WERI-Rb-1 (cell line): ENCODE measurements around the gene AQP12B.
"Not testable (repeated sequence)": the region's sequence is repeated elsewhere in the genome, so short reads cannot be mapped to it uniquely, and the experiment has no call there.

Source experiments
- DNase-seq: peaks from one replicate; pipeline ENCODE4 v3.0.0-alpha.2; 2020
- H3K27ac ChIP-seq: fragments of 250-450 bp; sonication (Bioruptor Pico); 2 replicates; pipeline ENCODE4 v1.5.1; 2020; ENCODE audit warnings: mild to moderate bottlenecking, moderate library complexity
- H3K27me3 ChIP-seq: fragments of 250-450 bp; sonication (Bioruptor Pico); 2 replicates; pipeline ENCODE4 v1.5.1; 2021; ENCODE audit warnings: mild to moderate bottlenecking, low read depth, moderate library complexity; ENCODE audit not compliant: insufficient read depth, severe bottlenecking
- H3K36me3 ChIP-seq: fragments of 250-450 bp; sonication (Bioruptor Pico); 2 replicates; pipeline ENCODE4 v1.5.1; 2020; ENCODE audit warnings: mild to moderate bottlenecking, moderate library complexity
- H3K4me3 ChIP-seq: 2 replicates; pipeline ENCODE4 v1.5.1; 2011; ENCODE audit warnings: low read depth, mild to moderate bottlenecking, control low read depth, low read length
- H3K9me3 ChIP-seq: fragments of 250-450 bp; sonication (Bioruptor Pico); 2 replicates; pipeline ENCODE4 v1.5.1; 2021; ENCODE audit warnings: mild to moderate bottlenecking, moderate library complexity; ENCODE audit not compliant: severe bottlenecking
- CTCF ChIP-seq: IDR thresholded peaks from 2 replicates; pipeline ENCODE4 v1.5.1; 2011; ENCODE audit warnings: low read depth, mild to moderate bottlenecking, control low read depth, inconsistent platforms, low read length

Gene AQP12B

GRCh38 chr2:240687741-240688552 is 5.3 kb upstream of the AQP12B start:
- no peak overlapping the region for H3K4me3 ChIP-seq
- no peaks in the 10 kb centered on the region for H3K9me3 ChIP-seq
- TF ChIP-seq CTCF, result no peak
- no peaks in the 10 kb centered on the region for H3K36me3 ChIP-seq
- no peak for DNase-seq
- H3K27ac ChIP-seq, result no peak overlapping the region
- H3K27me3 ChIP-seq, result no peaks in the 10 kb centered on the region

DNA sequence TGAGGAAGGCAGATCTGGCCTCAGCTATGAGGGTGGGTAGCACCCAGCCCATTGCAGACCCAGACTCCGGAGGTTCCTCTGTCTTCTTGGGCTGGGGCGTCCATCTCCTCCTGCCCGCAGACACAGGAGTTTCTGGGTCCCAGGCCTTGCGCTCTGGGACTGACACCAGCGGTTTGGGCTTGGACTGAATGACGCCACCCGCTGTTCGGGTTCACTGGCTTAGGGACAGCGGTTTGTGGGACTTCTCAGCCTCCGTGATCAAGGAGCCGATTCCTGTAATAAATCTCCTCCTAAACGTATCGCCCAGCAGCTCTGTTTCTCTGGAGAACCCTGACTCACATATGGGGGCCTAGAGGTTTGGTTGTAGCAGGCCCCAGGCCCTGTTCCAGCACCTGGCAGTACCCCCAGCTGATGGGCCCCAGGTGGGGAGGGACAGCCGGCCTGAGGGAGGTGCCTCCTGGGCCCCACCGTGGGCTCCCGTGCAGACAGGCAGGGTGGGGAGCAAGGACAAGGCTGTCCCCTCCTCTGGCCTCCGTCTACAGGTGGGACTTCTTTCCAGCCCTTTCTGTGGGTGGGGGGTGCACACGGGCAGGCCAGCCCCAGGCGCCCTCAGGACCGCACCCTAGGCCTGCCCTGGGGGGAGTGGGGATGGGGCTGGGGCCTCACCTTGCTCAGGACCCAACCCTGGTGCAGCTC is 4.5 kb upstream of the AQP12B start:
- H3K36me3 ChIP-seq, result no peaks in the 10 kb centered on the region
- H3K27me3 ChIP-seq, result no peaks in the 10 kb centered on the region
- no peak overlapping the region for H3K4me3 ChIP-seq
- H3K9me3 ChIP-seq, result no peaks in the 10 kb centered on the region
- no peak for DNase-seq
- H3K27ac ChIP-seq, result no peak overlapping the region
- TF ChIP-seq CTCF, result no peak

DNA sequence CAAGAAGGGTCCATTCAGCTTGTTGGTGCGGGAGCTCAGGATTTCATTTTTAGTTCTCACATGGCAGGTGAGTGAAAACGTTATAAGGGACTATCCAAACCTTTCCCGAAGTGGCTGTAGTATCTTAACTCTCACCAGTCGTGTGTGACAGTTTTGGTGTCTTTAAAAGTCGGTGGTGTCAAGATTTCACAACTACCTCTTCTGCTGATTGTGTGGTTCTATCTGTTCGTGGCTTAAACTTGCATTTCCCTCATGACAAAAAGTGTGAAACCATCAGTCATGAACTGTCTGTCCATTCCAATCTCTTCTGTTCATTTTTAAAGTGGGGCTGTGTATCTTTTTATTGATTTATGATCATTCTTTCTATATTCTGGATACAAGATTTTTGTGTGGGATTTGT is 3.8 kb upstream of the AQP12B start:
- Histone ChIP-seq H3K36me3 (no peaks in the 10 kb centered on the region), H3K27ac (no peak overlapping the region), H3K9me3 (no peaks in the 10 kb centered on the region), H3K4me3 (no peak overlapping the region), H3K27me3 (no peaks in the 10 kb centered on the region)
- TF ChIP-seq CTCF, result no peak
- no peak for DNase-seq

DNA sequence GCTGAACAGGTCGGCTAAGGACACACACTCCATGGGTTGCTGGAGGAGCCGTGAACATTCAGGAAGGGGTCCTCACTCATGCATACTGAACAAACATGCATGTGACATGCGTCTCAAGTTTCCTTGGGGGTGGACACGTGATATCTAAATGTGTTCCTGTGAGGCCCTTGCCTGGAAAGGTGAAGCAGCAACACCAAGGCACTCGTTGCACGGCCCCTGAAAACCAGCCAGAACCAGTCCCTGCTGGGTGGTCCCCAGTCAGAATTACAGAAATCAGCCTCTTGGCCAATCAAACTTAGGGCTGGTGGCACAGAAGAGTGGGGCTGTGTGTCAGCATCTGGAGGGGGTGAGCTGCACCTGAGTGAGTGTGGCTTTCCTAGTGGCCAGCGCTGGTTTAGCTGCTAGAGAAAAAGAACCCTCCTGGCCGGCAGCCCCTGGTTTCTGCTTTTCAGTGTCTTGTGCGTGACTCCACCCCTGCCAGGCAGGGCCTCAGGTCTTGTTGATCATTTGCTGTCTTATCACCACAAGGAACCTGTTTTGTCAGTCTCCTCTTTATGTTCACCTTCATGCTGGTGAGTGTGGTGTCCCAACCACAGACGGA is 3.2 kb upstream of the AQP12B start:
- no peak for TF ChIP-seq CTCF

DNA sequence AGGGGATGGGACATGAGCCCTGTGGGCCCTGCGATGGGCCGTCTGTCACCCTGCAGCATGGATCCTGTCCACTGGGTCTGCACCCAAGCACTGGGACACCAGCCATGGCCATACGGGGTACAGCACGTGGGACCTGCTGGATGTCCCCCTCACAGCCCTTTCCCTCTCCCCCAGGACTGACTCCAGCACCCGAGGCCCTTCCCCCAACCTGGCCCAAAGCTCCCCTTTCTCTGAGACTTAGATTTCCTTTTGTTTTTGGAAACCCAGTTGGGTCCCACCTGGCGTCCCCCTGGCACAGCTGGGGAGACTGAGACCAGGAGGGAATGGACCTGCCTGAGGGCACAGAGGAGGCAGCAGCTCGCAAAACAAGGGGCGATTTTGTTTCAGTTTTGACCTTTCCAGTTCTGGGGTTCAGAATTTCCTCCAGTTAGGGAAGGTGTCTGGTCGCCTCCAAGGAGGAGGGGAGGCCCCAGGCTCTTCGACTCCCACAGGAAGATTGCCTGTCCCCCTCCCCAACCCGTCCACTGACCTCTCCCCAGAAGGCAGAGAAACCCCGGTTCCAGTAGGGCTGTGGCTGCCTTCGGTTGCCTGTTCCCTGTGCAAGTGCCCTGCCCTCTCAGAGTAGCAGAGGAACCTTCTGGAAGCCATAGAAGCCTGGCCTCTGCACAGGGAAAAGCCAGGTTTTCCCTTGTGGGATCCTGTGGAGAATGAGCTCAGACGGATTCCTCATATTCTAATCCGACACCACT is 1.5 kb upstream of the AQP12B start:
- not testable (repeated sequence) for H3K27ac ChIP-seq, H3K9me3 ChIP-seq, H3K27me3 ChIP-seq, H3K4me3 ChIP-seq, DNase-seq, H3K36me3 ChIP-seq

More for the DNA sequence above, 3.2 kb upstream of the AQP12B start:
- Histone ChIP-seq H3K27me3 (no peaks in the 10 kb centered on the region), H3K36me3 (no peaks in the 10 kb centered on the region), H3K27ac (no peak overlapping the region), H3K4me3 (no peak overlapping the region), H3K9me3 (no peaks in the 10 kb centered on the region)
- DNase-seq, result no peak

- not testable (repeated sequence) for DNase-seq, H3K4me3 ChIP-seq, H3K27ac ChIP-seq, H3K9me3 ChIP-seq, H3K36me3 ChIP-seq, H3K27me3 ChIP-seq
Observed at GRCh38 chr2:240683329-240683979, 769 bp upstream of the AQP12B start.

DNA sequence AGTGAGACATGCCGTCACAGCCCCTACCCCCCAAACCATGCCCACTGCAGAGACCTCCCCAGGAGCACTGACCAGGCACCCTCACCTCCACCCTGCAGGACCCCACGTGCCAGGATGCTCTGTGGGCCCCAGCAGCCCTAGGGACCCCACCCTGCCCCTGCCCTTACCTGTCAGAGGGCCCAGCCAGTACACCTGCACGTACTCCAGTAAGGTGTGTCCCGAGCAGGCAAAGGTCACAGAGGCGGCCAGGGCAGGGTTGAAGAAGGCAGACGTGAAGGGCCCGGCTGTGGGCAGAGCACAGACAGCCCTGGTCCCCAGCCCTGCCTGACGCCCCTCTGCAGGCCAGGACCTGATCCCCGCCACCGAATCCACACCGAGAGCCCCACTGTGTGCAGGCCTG is 2.5 kb downstream of the AQP12B start:
- not testable (repeated sequence) for H3K36me3 ChIP-seq, H3K27ac ChIP-seq, H3K27me3 ChIP-seq, H3K9me3 ChIP-seq, DNase-seq, H3K4me3 ChIP-seq

GRCh38 chr2:240678909-240679308 is 3.8 kb downstream of the AQP12B start:
- not testable (repeated sequence) for DNase-seq

GRCh38 chr2:240678043-240678442 is 4.6 kb downstream of the AQP12B start:
- not testable (repeated sequence) for H3K27me3 ChIP-seq, DNase-seq, H3K27ac ChIP-seq, H3K9me3 ChIP-seq, H3K4me3 ChIP-seq, H3K36me3 ChIP-seq

More at GRCh38 chr2:240678909-240679308, 3.8 kb downstream of the AQP12B start:
- H3K4me3 ChIP-seq, H3K27ac ChIP-seq, H3K36me3 ChIP-seq, H3K9me3 ChIP-seq, H3K27me3 ChIP-seq: not testable (repeated sequence)
